HG03432 (cell line): ENCODE results near the gene SLC12A1.

Source experiments
- ATAC-seq: cut with Tn5 transposase; IDR thresholded peaks from one replicate; pipeline ENCODE4 v1.9.1; 2021; ENCODE audit warnings: mild to moderate bottlenecking, moderate library complexity; ENCODE audit not compliant: unreplicated experiment

Gene SLC12A1

GRCh38 chr15:48242015-48242414 is 35.9 kb downstream of the SLC12A1 start:
- ATAC-seq = no peak

GRCh38 chr15:48242535-48242934 is 36.4 kb downstream of the SLC12A1 start:
- no peak for ATAC-seq

GRCh38 chr15:48244921-48245320 is 38.8 kb downstream of the SLC12A1 start:
- no peak for ATAC-seq

GRCh38 chr15:48248414-48248813 is 42.3 kb downstream of the SLC12A1 start:
- ATAC-seq = no peak

- peak; percentile 60 for ATAC-seq
These were observed 44.6 kb downstream of the SLC12A1 start for GRCh38 chr15:48250640-48251076.

- no peak for ATAC-seq
These were observed 47.1 kb downstream of the SLC12A1 start for GRCh38 chr15:48253172-48253571.

- ATAC-seq = no peak
These were observed 59.0 kb downstream of the SLC12A1 start for GRCh38 chr15:48265135-48265534.

- ATAC-seq = no peak
These were observed 60.1 kb downstream of the SLC12A1 start for GRCh38 chr15:48266024-48266689.

- no peak for ATAC-seq
These were observed 61.7 kb downstream of the SLC12A1 start for GRCh38 chr15:48267766-48268165.

GRCh38 chr15:48273049-48273448 is 66.9 kb downstream of the SLC12A1 start:
- no peak for ATAC-seq

GRCh38 chr15:48278666-48279065 is 72.6 kb downstream of the SLC12A1 start:
- no peak for ATAC-seq

- ATAC-seq = no peak
These were observed 73.5 kb downstream of the SLC12A1 start for GRCh38 chr15:48279608-48280007.

GRCh38 chr15:48281674-48282073 is 75.6 kb downstream of the SLC12A1 start:
- no peak for ATAC-seq

GRCh38 chr15:48282216-48282615 is 76.1 kb downstream of the SLC12A1 start:
- no peak for ATAC-seq

GRCh38 chr15:48283396-48284145 is 77.5 kb downstream of the SLC12A1 start:
- ATAC-seq = no peak

GRCh38 chr15:48285329-48286214 is 79.5 kb downstream of the SLC12A1 start:
- ATAC-seq = peak; percentile 81

- no peak for ATAC-seq
These were observed 83.5 kb downstream of the SLC12A1 start for GRCh38 chr15:48289628-48290027.

- ATAC-seq = no peak
These were observed 86.4 kb downstream of the SLC12A1 start for GRCh38 chr15:48292458-48292857.

GRCh38 chr15:48297668-48298067 is 91.6 kb downstream of the SLC12A1 start:
- no peak for ATAC-seq

GRCh38 chr15:48298914-48299313 is 92.8 kb downstream of the SLC12A1 start:
- ATAC-seq = no peak

- no peak for ATAC-seq
These were observed 93.9 kb downstream of the SLC12A1 start for GRCh38 chr15:48300038-48300437.
